Dermis blood vessel endothelial cell (primary cell): ENCODE results near the gene RGL3. TPM values are rescaled to one million over a fixed set of nuclear protein-coding genes. Genes with fewer than 3 reads are reported as not detected.
"Not testable (repeated sequence)": the region's sequence is repeated elsewhere in the genome, so short reads cannot be mapped to it uniquely, and the experiment has no call there.

Source experiments
- DNase-seq: peaks from one replicate; pipeline ENCODE4 v3.0.0; 2010
- total RNA-seq: library from RNA; depleted of rRNA; stranded (reverse); fragments of >200 nt; gene quantifications from 2 replicates; pipeline ENCODE4 v1.2.3, GENCODE V29; 2014

The RGL3 gene, protein sequence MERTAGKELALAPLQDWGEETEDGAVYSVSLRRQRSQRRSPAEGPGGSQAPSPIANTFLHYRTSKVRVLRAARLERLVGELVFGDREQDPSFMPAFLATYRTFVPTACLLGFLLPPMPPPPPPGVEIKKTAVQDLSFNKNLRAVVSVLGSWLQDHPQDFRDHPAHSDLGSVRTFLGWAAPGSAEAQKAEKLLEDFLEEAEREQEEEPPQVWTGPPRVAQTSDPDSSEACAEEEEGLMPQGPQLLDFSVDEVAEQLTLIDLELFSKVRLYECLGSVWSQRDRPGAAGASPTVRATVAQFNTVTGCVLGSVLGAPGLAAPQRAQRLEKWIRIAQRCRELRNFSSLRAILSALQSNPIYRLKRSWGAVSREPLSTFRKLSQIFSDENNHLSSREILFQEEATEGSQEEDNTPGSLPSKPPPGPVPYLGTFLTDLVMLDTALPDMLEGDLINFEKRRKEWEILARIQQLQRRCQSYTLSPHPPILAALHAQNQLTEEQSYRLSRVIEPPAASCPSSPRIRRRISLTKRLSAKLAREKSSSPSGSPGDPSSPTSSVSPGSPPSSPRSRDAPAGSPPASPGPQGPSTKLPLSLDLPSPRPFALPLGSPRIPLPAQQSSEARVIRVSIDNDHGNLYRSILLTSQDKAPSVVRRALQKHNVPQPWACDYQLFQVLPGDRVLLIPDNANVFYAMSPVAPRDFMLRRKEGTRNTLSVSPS
- 2.1 and 4.3 TPM in 2 replicates for total RNA-seq

DNA sequence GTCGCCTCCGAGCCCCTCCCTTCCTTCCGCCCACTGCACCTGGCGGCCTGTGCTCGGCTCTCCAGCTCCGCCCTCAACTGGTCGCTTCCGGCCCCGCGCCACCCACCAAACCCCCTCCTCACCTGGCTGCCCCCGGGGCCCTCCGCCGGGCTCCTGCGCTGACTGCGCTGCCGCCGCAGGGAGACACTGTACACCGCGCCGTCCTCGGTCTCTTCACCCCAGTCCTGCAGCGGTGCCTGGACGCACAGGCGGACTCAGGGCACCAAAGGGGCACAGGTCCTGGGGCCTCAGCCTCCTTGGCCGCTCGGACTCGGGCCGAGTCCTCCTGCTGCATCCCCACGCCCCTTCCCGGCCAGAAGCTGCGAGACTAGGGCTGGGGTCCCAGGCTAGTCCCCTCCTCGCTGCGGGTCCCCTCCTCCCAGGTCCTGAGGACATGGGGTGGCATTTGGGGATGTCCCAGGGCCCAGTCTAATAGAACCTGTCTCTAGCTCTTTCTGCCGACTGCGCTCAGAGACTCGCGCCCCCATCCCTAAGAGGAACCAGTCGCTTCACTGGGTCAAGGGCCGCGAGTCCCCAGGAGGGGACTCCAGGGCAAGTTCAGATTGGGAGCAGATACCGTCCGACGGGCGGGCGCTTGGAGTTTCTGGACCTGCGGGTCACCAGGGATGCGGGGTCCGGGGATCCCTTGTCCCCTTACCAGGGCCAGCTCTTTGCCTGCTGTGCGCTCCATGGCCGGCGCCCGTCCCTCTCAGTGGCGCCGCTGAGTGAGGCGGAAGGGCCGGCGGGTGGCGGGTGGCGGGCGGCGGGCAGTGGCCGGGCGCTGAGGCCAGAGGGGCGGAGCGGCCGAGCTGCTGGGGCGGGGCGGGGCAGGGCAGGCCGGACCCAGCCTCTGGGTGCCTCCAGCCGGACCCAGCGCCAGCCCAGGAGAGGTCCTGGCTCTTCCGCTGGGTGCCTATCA, at the start of gene RGL3:
RGL3 (minus strand) TSS at position 766 of the 958 bp plus-strand sequence; CDS start at position 730, 36 bp downstream.
- no peak for DNase-seq

DNA sequence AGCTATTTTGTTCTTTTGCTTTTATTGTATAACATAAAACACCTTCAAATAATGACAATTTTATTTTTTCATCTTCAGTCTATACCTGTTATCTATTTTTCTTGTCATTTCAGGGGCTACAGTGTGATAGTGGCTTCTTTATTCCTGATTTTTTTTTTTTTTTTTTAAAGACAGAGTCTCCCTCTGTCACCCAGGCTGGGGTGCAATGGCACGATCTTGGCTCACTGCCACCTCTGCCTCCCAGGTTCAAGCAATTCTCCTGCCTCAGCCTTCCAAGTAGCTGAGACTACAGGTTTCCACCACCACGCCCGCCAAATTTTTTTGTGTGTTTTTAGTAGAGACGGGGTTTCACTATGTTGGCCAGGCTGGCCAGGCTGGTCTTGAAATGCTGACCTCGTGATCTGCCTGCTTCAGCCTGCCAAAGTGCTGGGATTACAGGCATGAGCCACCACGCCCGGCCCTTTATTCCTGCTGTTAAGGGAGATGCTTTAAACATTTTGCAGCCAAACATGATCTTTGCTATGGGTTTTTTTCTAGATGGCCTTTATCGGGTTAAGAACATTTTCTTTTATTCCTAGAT, 49.2 kb upstream of the RGL3 start:
- not testable (repeated sequence) for DNase-seq

DNA sequence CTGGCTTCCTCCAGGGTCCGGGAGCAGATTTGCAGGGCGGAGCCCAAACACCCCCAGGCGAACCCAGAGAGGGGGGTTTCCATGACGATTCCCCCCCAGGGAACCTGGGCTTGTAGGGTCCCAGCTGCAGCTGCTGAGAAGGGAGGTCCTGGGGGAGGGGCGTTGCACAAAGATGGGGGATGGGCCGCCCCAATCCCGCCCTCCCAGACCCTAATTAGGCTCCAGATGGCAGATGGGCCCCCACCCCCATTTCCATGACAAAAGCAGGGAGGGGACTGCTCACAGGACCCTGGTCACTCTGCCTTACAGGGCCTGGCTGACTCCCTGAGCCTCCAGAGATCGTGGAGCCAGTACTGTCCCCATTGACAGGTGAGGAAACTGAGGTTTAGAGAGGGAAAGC, 46.5 kb upstream of the RGL3 start:
- no peak for DNase-seq

DNA sequence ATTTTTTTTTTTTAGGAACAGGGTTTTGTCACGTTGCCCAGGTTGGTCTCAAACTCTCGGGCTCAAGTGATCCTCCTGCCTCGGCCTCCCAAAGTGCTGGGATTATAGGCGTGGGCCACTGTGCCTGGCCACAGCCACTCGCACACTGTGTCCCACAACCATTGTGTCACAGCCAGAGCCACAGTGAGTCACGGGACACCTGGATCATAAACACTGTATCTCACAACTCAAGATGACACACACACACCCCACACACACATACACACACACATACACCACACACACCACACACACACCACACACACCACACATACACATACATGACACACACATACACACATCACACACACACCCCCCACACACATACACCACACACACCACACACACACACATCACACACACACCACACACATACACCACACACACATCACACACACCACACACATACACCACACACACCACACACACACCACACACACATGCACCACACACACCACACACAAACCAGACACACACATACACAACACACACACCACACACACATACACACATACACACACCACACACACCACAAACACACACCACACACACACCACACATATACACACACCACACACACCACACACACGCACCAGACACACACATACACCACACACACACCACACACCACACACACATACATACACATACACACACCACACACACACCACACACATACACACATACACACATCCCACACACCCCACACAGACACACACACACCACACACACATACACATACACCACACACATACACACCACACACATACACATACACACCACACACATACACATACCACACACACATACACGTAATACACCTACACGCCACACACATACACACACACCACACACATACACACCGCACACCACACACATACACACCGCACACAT, 45.5 kb upstream of the RGL3 start:
- no peak for DNase-seq

DNA sequence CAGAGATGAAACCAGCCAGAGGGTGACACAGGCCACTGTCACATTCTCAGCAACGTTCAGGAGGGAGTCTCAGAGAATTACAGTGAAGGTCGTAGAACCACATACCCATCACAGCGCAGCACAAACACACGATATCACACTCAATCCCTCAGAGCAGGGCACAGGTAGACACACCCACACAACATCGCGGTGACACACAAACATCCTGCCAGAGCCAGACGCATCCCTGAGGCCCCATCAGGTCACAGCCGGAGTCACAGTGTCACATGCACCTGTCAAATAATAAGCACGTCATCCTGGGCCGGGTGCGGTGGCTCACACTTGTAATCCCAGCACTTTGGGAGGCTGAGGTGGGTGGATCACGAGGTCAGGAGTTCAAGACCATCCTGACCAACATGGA, 44.3 kb upstream of the RGL3 start:
- no peak for DNase-seq

DNA sequence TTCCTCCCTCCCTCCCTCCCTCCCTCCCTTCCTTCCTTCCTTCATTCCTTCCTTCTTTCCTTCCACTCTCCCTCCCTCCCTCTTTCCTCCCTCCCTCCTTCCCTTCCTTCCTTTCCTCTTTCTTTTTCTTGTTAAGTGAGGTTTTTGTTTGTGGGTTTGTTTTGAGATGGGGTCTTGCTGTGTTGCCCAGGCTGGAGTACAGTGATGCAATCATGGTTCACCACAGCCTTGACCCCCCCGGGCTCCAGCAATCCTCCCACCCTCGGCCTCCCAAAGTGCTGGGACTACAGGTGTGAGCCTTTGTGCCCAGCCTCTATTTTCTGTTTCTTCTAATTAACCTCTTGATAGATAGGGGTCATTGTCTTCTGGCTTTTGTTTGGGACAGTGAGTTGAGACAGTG, 42.3 kb upstream of the RGL3 start:
- no peak for DNase-seq

DNA sequence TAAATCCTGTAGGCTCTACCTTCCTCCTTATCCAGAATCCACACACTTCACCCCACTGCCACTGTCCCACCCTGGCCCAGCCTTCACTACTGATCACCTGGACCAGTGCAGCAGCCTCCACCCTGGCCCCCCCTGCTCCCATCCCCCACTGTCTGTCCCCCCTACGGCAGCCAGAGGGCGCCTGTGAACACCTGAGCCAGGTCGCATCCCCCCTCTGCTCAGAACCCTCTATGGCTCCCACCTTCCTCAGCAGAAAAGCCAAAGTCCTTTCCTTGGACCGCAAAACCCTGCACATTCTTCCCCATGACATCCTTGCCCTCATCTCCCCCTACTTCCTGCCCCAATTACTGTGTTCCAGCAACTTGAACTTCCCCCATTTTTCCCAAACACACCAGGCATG, 41.1 kb upstream of the RGL3 start:
- DNase-seq = no peak

DNA sequence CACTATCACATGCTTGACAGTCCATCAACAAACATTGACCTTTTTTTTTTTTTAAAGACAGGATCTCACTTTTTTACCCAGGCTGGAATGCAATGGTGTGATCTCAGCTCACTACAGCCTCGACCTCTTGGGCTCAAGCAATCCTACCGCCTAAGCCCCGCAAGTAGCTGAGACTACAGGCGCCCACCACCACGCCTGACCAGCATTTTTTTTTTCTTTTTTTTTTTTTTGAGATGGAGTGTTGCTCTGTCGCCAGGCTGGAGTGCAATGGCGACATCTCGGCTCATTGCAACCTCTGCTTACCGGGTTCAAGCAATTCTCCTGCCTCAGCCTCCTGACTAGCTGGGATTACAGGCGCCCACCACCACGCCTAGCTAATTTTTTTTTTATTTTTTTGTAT, 39.8 kb upstream of the RGL3 start:
- not testable (repeated sequence) for DNase-seq

DNA sequence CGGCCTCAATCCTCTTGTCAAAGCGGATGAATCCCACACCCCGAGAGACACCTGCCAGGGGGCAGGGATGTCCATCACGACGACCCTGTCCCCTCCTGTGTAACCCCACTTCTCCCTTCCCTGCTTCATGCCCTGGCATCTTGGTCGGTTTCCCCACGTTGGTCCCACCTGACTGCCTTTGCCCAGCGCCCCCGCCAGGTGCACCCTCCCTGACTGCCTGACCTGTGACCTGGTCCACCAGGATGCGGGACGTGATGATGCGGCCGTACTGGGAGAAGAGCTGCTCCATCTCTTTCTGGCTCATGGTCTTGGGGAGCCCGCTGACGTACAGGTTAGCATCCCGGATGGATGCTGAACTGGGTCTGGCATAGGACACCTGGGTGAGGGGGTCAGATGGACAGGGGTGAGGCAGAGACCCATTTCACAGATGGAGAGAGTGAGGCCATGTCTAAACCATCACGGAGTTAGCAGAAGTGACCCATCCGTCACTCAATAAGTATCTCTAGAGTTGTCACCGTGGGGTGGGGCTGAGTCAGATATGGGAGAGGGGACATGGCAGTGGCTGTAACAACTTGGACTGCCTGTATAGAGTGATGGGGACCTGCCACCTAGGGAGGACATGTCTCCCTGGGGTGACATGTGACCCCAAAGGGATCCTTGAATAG, 39.3 kb upstream of the RGL3 start:
- no peak for DNase-seq

DNA sequence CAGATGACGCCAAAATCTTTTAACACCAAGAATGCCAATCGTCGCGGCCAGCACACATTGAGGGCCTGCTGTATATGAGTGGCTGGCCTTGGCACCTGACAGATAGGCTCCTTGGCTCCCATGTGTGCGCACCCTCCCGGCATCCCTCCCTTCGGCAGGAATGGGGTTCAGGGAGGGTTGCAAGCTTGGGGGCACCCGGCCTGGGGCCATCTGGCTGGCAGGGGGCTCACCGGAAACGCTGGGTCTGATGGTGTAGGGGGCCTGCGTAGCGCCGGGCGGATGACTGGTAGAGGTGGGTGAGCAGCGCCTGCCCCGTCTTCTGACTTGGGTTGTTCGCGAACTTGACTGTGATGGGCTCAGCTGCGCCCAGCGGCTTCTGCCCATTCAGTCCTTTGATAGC, 38.7 kb upstream of the RGL3 start:
- DNase-seq = no peak

DNA sequence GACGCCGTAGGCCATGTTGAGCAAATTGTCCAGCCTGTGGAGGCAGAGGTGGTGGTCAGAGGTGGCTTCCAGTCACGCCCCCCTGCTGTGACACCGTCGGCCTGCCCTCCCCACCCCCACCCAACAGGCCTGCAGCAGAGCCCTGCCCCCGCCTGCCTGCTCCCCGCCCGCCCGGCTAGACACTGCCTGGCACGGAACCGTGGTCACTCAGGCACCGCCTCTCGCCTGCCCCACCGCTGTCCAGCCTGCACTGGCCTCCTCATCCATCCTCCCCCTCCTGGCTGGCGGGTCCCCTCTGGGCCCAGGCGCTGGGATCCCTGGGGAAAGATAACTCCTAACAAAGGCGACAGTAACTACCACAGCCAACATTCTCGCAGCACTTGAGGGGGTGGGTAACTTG, 38.0 kb upstream of the RGL3 start:
- DNase-seq = no peak

DNA sequence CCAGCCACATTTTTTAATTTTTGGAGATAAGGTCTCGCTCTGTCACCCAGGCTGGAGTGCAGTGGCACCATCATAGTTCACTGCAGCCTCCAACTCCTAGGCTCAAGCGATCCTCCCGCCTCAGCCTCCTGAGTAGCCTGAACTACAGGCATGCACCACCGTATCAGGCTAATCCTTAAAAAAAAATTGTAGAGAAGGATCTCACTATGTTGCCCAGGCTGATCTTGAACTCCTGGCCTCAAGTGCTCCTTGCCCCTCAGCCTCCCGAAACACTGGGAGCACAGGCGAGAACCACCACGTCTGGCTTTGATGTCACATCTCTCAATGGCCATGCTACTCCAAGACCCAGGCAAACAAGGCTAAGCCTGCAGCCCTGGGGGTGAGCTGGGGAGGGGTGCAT, 37.5 kb upstream of the RGL3 start:
- DNase-seq = no peak

DNA sequence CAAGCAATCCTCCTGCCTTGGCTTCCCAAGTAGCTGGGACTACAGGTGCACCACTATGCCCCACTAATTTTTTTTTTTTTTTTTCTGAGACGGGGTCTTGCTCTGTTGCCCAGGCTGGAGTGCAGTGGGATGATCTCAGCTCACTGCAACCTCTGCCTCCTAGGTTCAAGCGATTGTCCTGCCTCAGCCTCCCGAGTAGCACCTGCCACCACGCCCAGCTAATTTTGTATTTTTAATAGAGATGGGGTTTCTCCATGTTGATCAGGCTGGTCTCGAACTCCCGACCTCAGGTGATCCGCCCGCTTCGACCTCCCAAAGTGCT, 36.1 kb upstream of the RGL3 start:
- not testable (repeated sequence) for DNase-seq

DNA sequence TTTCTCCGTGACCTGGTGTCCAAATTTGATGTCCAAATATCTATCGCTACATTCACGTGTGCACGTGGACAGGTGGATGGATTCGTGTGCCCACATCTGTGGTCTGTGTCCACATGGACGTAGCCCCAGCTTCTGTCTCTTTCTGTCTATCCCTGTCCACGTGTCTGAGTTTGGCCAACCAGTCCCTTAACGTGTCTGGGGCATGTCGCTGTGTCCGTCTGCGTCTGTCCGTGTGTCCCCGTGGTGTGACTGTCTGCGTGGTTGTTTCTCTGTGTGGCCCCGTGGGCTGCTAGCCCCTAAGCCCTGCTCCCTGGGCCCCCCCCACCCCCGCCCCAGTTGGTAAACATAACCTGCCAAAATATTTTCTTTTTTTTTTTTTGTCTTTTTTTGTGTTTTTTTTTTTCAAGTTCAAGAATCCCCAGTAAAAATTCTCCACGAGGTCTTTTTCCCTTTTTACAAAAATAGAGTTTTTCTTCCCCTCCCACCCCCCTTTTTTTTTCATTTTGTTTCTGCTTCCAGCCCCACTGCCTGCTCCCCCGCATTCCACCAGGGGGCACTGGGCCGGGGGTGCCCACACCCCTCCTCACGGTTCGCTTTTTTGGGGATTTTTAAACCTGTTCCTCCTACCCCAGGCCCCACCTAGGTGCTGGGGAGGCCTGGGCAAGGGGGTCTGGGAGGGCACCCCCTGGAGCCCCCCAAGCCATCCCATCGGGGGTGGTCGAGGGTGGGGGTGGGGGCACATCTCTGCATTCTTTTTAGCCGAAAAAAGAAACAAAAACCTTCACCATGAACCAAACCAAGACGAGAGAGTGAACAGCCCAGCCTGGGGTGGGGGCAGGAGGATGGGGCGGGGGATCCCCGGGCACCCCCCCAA, 34.6 kb upstream of the RGL3 start:
- DNase-seq = no peak

DNA sequence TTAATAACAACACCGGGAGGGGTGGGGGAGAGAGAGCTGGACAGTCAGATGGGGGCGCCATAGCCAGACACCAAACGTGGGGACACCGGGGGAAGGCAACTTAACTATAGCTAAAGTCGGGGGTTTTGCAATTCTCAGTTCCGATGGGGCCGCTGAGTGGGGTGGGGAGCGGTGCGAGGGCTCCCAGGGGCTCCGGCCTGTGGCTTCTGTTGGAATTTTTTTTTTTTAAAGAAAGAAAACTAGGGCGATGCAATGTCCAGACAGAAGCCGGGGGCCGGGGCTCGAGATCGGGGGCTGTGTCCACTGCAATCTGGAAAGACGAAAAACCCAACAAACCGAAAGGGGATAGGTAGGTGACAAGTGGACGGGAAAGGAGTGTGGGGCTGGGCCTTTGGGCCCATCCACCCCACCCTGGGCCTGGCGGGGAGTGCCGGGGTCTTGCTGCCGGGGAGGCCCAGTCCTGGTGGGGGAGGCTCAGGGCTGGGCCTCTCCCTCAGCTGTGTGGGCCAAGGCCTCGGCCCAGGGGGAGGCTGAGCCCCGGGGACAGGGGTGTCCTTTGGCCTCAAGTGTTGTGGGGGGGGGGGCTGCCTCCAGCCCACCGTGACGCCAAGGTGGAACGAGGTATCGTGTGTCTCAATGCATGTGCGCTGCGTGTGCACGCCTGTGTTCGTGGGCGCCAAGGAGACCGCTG, 33.7 kb upstream of the RGL3 start:
- no peak for DNase-seq

DNA sequence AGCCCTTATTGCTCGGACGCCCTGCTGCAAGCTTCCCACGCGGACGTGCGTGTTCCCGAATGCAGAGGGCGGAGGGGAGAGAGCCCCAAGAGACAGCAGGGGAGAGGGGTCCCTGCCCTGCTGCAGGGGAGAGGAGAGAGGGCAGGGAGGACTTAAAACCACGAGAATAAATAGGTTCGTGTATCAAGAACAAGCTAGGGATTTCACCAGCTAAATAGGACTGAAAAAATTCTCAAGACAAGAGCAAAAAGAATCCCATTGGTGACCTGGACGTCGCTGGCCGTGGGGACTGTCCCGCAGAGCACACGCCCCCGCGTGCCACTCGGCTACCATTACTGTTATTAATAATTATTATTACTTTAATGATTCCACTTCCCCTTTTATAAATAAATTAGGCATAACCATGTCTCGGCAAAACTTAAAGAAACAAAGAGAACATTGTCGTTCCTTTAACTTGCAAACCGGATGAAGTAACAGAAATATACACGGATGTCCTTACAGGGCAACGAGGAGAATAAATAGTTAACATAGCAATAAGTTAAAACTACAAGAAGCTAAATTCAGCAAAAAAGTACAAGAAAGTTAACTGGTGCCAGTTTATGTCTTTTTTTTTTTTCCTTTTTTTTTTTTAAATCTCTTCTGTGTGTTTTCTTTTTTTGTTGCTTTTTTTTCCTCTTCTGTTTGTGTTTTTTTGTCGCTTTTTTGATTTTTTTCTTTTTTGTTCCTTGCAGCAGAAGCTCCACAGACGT, 32.9 kb upstream of the RGL3 start:
- DNase-seq = no peak

DNA sequence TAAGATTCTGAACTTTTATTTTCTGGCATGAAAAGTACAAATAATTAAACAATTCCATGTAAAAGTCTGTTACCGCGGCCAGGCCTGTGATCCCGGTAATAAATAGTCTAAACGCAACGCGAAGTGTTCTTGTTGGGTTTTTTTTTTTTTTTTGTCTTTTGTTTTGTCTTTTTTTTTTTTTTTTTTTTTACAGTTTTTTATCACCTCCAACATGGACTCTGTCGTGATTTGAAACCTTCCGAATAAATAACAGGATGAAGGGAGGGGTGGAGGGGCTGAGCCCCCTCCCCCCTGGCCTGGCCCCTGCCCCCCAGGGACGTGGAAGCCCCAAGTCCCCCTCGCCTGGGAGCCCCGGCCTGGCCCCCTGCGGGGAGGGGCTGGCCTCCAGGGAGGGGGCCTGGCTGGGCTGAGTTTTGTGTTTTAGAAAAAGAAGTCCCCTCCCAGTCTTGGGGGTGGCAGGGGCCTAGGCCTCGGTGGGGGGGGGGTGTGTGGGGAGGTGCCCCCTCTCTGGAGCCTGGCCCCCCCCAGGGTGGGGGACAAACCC, 32.3 kb upstream of the RGL3 start:
- no peak for DNase-seq

DNA sequence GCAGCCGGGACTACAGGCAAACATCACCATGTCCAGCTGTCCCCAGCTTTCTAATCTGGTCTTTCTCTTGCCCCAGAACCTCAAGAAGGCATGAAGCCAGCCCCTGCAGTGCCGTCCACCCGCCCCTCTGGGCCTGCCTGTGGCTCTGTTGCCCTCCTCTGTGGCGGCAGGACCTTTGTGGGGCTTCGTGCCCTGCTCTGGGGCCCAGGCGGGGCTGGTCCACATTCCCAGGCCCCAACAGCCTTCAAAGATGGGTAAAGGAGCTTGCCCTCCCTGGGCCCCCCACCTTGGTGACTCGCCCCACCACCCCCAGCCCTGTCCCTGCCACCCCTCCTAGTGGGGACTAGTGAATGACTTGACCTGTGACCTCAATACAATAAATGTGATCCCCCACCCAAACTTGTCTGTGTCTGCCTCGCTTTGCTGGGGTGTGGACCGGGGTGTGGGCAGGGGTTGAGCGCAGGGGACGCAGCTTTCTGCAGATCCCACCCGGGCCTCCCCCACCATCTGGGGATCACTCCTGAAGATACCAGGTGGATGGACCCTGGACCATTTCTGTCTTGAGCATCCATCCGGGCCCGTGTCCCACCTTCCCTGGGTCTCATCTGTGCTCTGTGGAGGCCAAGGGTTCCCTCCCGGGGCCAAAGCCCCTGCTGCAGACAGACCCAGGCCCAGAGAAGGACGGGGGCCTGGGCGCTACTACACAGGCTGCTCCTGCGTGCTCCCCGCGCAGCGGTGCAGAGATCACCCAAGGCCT, 31.6 kb upstream of the RGL3 start:
- DNase-seq = no peak
